Measurements from ENCODE around the gene KLHL22.

DNA sequence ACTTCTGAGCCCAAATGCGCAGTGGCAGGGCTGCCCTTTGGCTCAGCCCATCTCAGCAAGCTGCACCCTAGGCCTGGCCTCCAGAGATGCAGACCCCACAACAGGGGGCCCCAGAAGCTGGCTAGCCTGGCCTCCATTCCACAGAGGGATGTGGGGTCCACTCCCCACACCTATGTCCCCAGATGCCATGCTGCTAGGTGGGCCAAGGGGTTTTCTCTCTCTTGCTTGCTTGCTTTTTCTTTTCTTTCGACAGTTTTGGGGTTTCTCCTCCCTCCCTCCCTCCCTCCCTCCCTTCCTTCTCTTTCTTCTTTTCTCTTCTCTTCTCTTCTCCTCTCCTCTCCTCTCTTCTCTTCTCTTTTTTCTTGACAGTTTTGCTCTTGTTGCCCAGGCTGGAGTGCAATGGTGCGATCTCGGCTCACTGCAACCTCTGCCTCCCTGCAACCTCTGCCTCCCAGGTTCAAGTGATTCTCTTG, 67.6 kb downstream of the KLHL22 start:
- TF ChIP-seq, protein P1, sequence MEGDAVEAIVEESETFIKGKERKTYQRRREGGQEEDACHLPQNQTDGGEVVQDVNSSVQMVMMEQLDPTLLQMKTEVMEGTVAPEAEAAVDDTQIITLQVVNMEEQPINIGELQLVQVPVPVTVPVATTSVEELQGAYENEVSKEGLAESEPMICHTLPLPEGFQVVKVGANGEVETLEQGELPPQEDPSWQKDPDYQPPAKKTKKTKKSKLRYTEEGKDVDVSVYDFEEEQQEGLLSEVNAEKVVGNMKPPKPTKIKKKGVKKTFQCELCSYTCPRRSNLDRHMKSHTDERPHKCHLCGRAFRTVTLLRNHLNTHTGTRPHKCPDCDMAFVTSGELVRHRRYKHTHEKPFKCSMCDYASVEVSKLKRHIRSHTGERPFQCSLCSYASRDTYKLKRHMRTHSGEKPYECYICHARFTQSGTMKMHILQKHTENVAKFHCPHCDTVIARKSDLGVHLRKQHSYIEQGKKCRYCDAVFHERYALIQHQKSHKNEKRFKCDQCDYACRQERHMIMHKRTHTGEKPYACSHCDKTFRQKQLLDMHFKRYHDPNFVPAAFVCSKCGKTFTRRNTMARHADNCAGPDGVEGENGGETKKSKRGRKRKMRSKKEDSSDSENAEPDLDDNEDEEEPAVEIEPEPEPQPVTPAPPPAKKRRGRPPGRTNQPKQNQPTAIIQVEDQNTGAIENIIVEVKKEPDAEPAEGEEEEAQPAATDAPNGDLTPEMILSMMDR (IDR thresholded peaks at IDR 0.05) = no peak
- TF ChIP-seq POLR2AphosphoS5 (IDR thresholded peaks at IDR 0.05) (no peak), EP300 (IDR thresholded peaks at IDR 0.05) (no peak), POLR2A (IDR thresholded peaks at IDR 0.05) (no peak)
